ENCODE measurements around the gene KLF13.

GRCh38 chr15:31359702-31360111, 33.1 kb downstream of the KLF13 start:
- TF ChIP-seq FOXM1 (IDR thresholded peaks at IDR 0.05; ENCODE audit: borderline replicate concordance), result no peak
- no peak for TF ChIP-seq SP1 (IDR thresholded peaks at IDR 0.05)
- no peak for TF ChIP-seq BHLHE40 (IDR thresholded peaks at IDR 0.05; ENCODE audit: borderline replicate concordance)
- TF ChIP-seq NFRKB (IDR thresholded peaks at IDR 0.05), result no peak
- TF ChIP-seq LEF1 (IDR thresholded peaks at IDR 0.05; ENCODE audit: borderline replicate concordance), result no peak
- TF ChIP-seq FOXK2 (IDR thresholded peaks at IDR 0.05), result no peak
